ENCODE results near the gene NEU4. TPM values are rescaled to one million over a fixed set of nuclear protein-coding genes. Genes with fewer than 3 reads are reported as not detected.

NEU4 gene
- polyA plus RNA-seq, 3 donors, result 0.26 to 2.6 (median 0.99) TPM

GRCh38 chr2:241820625-241821384, 11.8 kb downstream of the NEU4 start:
- Histone ChIP-seq H4K20me1 (ENCODE audit: insufficient read depth, low read length) (no peaks in the 10 kb centered on the region), H3K4me3 (replicated peaks in 1 of 3; ENCODE audit: low read depth in 2 of 3, low read length in 3 of 3) (no peak overlapping the region), H3K4me2 (replicated peaks; ENCODE audit: extremely low read depth, low read length, poor library complexity, severe bottlenecking) (no peak overlapping the region), H2AFZ (ENCODE audit: insufficient read depth, low read depth, low read length, poor library complexity, severe bottlenecking) (no peak overlapping the region), H3K27me3 (ENCODE audit: control insufficient read depth in 2 of 2, insufficient read depth in 2 of 2, low read length in 2 of 2) (no peaks in the 10 kb centered on the region), H3K36me3 (replicated peaks in 1 of 2; ENCODE audit: control insufficient read depth in 1 of 2, insufficient read depth in 2 of 2, low read length in 2 of 2) (no peaks in the 10 kb centered on the region), H3K4me1 (ENCODE audit: control insufficient read depth in 1 of 2, insufficient read depth in 2 of 2, low read length in 2 of 2) (peaks cover 13 to 18% of the 10 kb centered on the region in 2 donors), H3K9ac (ENCODE audit: insufficient read depth, low read length, poor library complexity, severe bottlenecking) (no peak overlapping the region), H3K9me3 (replicated peaks in 1 of 2; ENCODE audit: control insufficient read depth in 1 of 2, insufficient read depth in 1 of 2, low read length in 2 of 2) (no peaks in the 10 kb centered on the region), H3K79me2 (ENCODE audit: insufficient read depth, low read length) (no peaks in the 10 kb centered on the region), H3K27ac (ENCODE audit: low read depth in 1 of 2, low read length in 2 of 2) (no peak overlapping the region)
- Mint-ChIP-seq H3K4me3 (no peak overlapping the region), H3K36me3 (no peaks in the 10 kb centered on the region), H3K27me3 (ENCODE audit: low read depth in 3 of 3) (peaks cover 7 to 12% (median 11%) of the 10 kb centered on the region in 3 donors), H3K9me3 (peaks cover 7 to 14% (median 12%) of the 10 kb centered on the region in 7 donors), H3K27ac (no peak overlapping the region), H3K4me1 (peaks cover 18% of the 10 kb centered on the region)
- intact Hi-C loops (cut with micrococcal nuclease), result no loop called here
- DNase-seq, result no peak
- no peak for TF ChIP-seq CTCF (IDR thresholded peaks at IDR 0.05)
- 90% methylated on average over 28 of the region's 31 CpGs for WGBS (ENCODE audit: insufficient coverage)

GRCh38 chr2:241821460-241822263, 12.7 kb downstream of the NEU4 start:
- peak overlapping the region in 1 of 7 donors; percentile 55 for H3K27ac Mint-ChIP-seq
- no peak for DNase-seq
- WGBS (ENCODE audit: insufficient coverage), result 57% methylated on average over 20 of the region's 28 CpGs
- intact Hi-C loops (cut with micrococcal nuclease), result no loop called here
- H3K4me3 ChIP-seq (replicated peaks in 1 of 3; ENCODE audit: low read depth in 2 of 3, low read length in 3 of 3), result no peak overlapping the region
- H3K4me1 Mint-ChIP-seq, result peaks cover 18% of the 10 kb centered on the region
- no peaks in the 10 kb centered on the region for H4K20me1 ChIP-seq (ENCODE audit: insufficient read depth, low read length)
- H3K27me3 ChIP-seq (ENCODE audit: control insufficient read depth in 2 of 2, insufficient read depth in 2 of 2, low read length in 2 of 2), result no peaks in the 10 kb centered on the region
- H3K27ac ChIP-seq (ENCODE audit: low read depth in 1 of 2, low read length in 2 of 2), result no peak overlapping the region
- H2AFZ ChIP-seq (ENCODE audit: insufficient read depth, low read depth, low read length, poor library complexity, severe bottlenecking), result peak overlapping the region; percentile 46
- peaks cover 7 to 15% (median 12%) of the 10 kb centered on the region in 3 donors for H3K27me3 Mint-ChIP-seq (ENCODE audit: low read depth in 3 of 3)
- peaks cover 13 to 18% of the 10 kb centered on the region in 2 donors for H3K4me1 ChIP-seq (ENCODE audit: control insufficient read depth in 1 of 2, insufficient read depth in 2 of 2, low read length in 2 of 2)
- H3K79me2 ChIP-seq (ENCODE audit: insufficient read depth, low read length), result no peaks in the 10 kb centered on the region
- no peaks in the 10 kb centered on the region for H3K36me3 ChIP-seq (replicated peaks in 1 of 2; ENCODE audit: control insufficient read depth in 1 of 2, insufficient read depth in 2 of 2, low read length in 2 of 2)
- H3K9me3 Mint-ChIP-seq, result peaks cover 13 to 22% (median 19%) of the 10 kb centered on the region in 7 donors
- H3K36me3 Mint-ChIP-seq, result no peaks in the 10 kb centered on the region
- no peak overlapping the region for H3K4me2 ChIP-seq (replicated peaks; ENCODE audit: extremely low read depth, low read length, poor library complexity, severe bottlenecking)
- no peak overlapping the region for H3K4me3 Mint-ChIP-seq
- no peak for TF ChIP-seq CTCF (IDR thresholded peaks at IDR 0.05)
- no peak overlapping the region for H3K9ac ChIP-seq (ENCODE audit: insufficient read depth, low read length, poor library complexity, severe bottlenecking)
- peaks cover 2 to 5% of the 10 kb centered on the region in 2 donors for H3K9me3 ChIP-seq (replicated peaks in 1 of 2; ENCODE audit: control insufficient read depth in 1 of 2, insufficient read depth in 1 of 2, low read length in 2 of 2)

Measured in CD14-positive monocyte (primary cell).